ENCODE results near the gene SUSD1. TPM values are rescaled to one million over a fixed set of nuclear protein-coding genes. Genes with fewer than 3 reads are reported as not detected.
"Not testable (repeated sequence)": the region's sequence is repeated elsewhere in the genome, so short reads cannot be mapped to it uniquely, and the experiment has no call there.

SUSD1 gene
- total RNA-seq, 4 donors from 2014 or later: 9.5 to 17.3 (median 13.6) TPM

DNA sequence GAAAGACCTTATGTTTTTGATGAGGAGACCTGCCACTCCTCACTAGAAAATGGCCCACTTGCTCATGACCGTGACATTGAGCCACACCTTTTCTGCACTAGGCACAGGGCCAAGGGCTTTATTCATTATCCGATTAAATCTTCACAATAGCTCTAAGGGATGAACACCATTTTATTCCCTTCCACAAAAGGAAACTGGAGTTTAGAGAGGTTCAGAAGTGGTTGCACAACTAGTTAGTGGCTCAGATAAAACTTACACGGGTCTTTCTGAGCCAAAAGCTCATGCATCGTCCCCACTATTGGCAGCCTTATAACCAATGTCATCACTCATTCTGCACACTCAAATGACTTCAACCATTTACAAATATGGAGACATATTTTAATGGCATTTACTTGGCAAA lies 39.4 kb downstream of the SUSD1 start:
- Histone ChIP-seq H3K4me1 (no peaks in the 10 kb centered on the region), H3K27ac (no peak overlapping the region), H3K36me3 (no peaks in the 10 kb centered on the region), H3K4me3 (replicated peaks in 1 of 3) (no peak overlapping the region), H3K27me3 (no peaks in the 10 kb centered on the region), H3K9me3 (no peaks in the 10 kb centered on the region)
- DNase-seq: no peak
- intact Hi-C loops (cut with DNase I): no loop called here
- TF ChIP-seq, protein P1, sequence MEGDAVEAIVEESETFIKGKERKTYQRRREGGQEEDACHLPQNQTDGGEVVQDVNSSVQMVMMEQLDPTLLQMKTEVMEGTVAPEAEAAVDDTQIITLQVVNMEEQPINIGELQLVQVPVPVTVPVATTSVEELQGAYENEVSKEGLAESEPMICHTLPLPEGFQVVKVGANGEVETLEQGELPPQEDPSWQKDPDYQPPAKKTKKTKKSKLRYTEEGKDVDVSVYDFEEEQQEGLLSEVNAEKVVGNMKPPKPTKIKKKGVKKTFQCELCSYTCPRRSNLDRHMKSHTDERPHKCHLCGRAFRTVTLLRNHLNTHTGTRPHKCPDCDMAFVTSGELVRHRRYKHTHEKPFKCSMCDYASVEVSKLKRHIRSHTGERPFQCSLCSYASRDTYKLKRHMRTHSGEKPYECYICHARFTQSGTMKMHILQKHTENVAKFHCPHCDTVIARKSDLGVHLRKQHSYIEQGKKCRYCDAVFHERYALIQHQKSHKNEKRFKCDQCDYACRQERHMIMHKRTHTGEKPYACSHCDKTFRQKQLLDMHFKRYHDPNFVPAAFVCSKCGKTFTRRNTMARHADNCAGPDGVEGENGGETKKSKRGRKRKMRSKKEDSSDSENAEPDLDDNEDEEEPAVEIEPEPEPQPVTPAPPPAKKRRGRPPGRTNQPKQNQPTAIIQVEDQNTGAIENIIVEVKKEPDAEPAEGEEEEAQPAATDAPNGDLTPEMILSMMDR (IDR thresholded peaks at IDR 0.05): no peak
- TF ChIP-seq POLR2A (IDR thresholded peaks at IDR 0.05): no peak
- 61 to 65% methylated on average over 4 of the region's 4 CpGs for WGBS, 2 donors

DNA sequence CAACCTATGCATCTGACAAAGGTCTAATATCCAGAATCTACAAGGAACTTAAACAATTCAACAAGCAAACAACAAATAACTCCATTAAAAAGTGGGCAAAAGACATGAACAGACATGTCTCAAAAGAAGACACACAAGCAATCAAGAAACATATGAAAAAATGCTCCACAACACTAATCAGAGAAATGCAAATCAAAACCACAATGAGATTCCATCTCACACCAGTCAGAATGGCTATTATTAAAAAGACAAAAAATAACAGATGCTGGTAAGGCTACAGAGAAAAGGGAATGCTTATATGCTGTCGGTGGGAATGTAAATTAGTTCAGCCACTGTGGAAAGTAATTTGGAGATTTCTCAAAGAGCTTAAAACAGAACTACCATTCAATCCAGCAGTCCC lies 41.3 kb downstream of the SUSD1 start:
- WGBS, 2 donors: 94 to 96% methylated on average over 1 of the region's 1 CpG
- H3K4me1 ChIP-seq; H3K4me3 ChIP-seq (replicated peaks in 1 of 3); DNase-seq; H3K27ac ChIP-seq; H3K27me3 ChIP-seq; H3K9me3 ChIP-seq; intact Hi-C loops (cut with DNase I); H3K36me3 ChIP-seq: not testable (repeated sequence)

DNA sequence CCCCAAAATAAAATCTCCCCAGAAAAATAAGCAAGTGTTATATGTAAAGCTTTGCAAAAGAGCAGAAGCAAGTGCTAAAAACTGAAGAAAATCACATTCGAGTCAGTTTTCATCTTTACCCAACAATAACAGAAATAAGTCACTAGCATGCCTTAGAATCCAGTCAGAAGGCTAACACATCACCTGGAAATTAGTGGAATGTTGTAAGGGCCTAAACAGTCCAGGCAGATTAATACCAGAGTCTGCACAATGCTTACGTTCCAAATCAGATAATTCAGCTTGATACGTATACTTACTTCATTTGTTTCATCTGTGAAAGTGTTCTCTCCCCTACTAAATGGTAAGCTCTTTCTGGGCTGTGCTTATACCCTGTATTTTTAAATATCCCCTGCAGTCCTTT lies 42.7 kb downstream of the SUSD1 start:
- no peak overlapping the region for H3K4me3 ChIP-seq (replicated peaks in 1 of 3)
- 91 to 98% methylated on average over 3 of the region's 3 CpGs for WGBS, 2 donors

DNA sequence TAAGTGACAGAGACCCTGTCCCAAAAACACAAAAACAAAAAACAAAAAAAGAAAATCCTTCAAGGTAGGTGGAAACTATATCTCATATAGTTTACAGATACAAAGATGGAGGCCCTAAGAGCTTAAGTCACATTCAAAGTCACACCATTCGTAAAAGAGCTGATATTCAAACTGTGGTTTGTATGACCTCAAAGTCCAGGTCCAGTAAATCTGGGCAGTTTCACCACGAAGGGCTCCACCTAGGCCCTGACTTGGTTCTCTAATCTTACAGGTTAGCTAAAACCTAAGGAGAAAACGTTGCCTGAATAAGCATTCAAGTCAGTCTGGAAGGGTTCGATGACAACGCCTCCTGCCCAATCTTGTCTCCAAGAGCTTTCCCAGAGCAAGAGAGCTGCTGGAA lies 44.1 kb downstream of the SUSD1 start:
- Histone ChIP-seq H3K27ac (no peak overlapping the region), H3K4me1 (no peaks in the 10 kb centered on the region), H3K36me3 (no peaks in the 10 kb centered on the region), H3K9me3 (no peaks in the 10 kb centered on the region), H3K4me3 (replicated peaks in 1 of 3) (no peak overlapping the region), H3K27me3 (no peaks in the 10 kb centered on the region)
- TF ChIP-seq, protein P1 (IDR thresholded peaks at IDR 0.05): no peak
- intact Hi-C loops (cut with DNase I): no loop called here
- no peak for DNase-seq
- 80 to 81% methylated on average over 5 of the region's 5 CpGs for WGBS, 2 donors

More for the DNA sequence above, 42.7 kb downstream of the SUSD1 start:
- Histone ChIP-seq H3K9me3 (no peaks in the 10 kb centered on the region), H3K36me3 (no peaks in the 10 kb centered on the region), H3K27me3 (no peaks in the 10 kb centered on the region), H3K27ac (no peak overlapping the region), H3K4me1 (no peaks in the 10 kb centered on the region)
- TF ChIP-seq, protein P1 (IDR thresholded peaks at IDR 0.05): no peak
- TF ChIP-seq POLR2A (IDR thresholded peaks at IDR 0.05): no peak
- no peak for DNase-seq
- intact Hi-C loops (cut with DNase I): no loop called here

DNA sequence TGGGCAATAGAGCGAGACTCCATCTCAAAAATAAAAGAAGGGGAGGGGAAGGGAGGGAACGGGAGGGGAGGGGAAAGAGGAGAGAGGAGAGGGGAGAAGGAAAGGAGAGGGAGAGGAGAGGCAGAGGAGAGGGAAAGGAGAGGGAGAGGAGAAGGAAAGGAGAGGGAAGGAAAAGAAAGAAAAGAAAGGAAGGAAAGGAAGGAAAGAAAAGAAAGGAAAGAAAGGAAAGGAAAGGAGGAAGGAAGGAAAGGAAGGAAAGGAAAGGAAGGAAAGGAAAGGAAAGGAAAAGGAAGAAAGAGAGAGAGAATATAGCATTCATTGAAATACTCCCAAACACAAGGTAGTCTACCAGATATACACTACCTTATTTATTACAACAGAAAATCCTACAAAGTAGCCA lies 44.8 kb downstream of the SUSD1 start:
- DNase-seq: no peak
- intact Hi-C loops (cut with DNase I): no loop called here
- Histone ChIP-seq H3K4me3 (replicated peaks in 1 of 3) (no peak overlapping the region), H3K36me3 (no peaks in the 10 kb centered on the region), H3K27me3 (no peaks in the 10 kb centered on the region), H3K27ac (no peak overlapping the region), H3K9me3 (no peaks in the 10 kb centered on the region), H3K4me1 (no peaks in the 10 kb centered on the region)
- TF ChIP-seq POLR2A (IDR thresholded peaks at IDR 0.05): no peak
- TF ChIP-seq, protein P1 (IDR thresholded peaks at IDR 0.05): no peak
- WGBS, 2 donors: 63 to 69% methylated on average over 2 of the region's 2 CpGs

DNA sequence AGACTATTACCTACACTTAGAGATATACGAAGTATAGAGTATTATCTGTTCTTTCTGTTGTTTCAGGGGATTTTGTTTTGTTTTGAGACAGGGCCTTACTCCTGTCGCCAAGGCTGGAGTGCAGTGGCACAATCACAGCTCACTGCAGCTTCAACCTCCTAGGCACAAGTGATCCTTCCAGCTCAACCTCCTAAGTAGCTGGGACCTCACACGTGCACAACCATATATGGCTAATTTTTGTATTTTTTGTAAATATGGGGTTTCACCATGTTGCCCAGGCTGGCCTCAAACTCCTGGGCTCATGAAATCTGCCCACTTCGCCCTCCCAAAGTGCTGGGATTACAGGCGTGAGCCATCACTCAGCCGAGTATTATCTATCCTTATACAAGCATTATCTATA lies 45.9 kb downstream of the SUSD1 start:
- intact Hi-C loops (cut with DNase I): no loop called here
- H3K9me3 ChIP-seq: no peaks in the 10 kb centered on the region
- TF ChIP-seq, protein P1 (IDR thresholded peaks at IDR 0.05): no peak
- TF ChIP-seq POLR2A (IDR thresholded peaks at IDR 0.05): no peak
- WGBS, 2 donors: 95 to 96% methylated on average over 6 of the region's 6 CpGs
- no peaks in the 10 kb centered on the region for H3K4me1 ChIP-seq
- no peak for DNase-seq
- no peak overlapping the region for H3K27ac ChIP-seq
- H3K4me3 ChIP-seq (replicated peaks in 1 of 3): no peak overlapping the region
- H3K27me3 ChIP-seq: no peaks in the 10 kb centered on the region
- H3K36me3 ChIP-seq: no peaks in the 10 kb centered on the region

DNA sequence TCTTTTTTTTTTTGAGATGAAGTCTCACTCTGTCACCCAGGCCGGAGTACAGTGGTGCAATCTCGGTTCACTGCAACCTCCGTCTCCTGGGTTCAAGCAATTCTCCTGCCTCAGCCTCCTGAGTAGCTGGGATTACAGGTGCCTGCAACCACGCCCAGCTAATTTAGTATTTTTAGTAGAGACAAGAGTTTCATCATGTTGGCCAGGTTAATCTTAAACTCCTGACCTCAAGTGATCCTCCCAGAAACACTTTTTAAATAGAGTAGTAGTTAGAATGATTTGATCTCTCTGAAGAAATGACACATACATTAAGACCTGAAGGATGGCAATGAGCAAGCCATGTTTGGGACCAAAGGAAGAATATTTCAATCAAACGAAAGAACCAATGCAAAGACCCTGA lies 46.7 kb downstream of the SUSD1 start:
- H3K36me3 ChIP-seq; H3K9me3 ChIP-seq; H3K4me1 ChIP-seq; DNase-seq; H3K27me3 ChIP-seq; intact Hi-C loops (cut with DNase I); H3K27ac ChIP-seq; H3K4me3 ChIP-seq (replicated peaks in 1 of 3): not testable (repeated sequence)
- 99 to 100% methylated on average over 5 of the region's 5 CpGs for WGBS, 2 donors
